Ishikawa (cell line): ENCODE results near the gene HMX1.

ENCODE experiments used
- CREB1 ChIP-seq: IDR thresholded peaks from 2 replicates; pipeline ENCODE4 v1.6.1; 2012; ENCODE audit warnings: low read depth
- EGR1 ChIP-seq: IDR thresholded peaks from 2 replicates; pipeline ENCODE4 v1.6.1; 2012
- EP300 ChIP-seq: IDR thresholded peaks from 2 replicates; pipeline ENCODE4 v1.6.1; 2012; ENCODE audit warnings: borderline replicate concordance
- FOXM1 ChIP-seq: IDR thresholded peaks from 2 replicates; pipeline ENCODE4 v1.6.1; 2012; ENCODE audit warnings: low read depth, borderline replicate concordance
- NFIC ChIP-seq: IDR thresholded peaks from 2 replicates; pipeline ENCODE4 v1.6.1; 2012
- RAD21 ChIP-seq: IDR thresholded peaks from 2 replicates; pipeline ENCODE4 v1.6.1; 2012; ENCODE audit warnings: low read depth
- TAF1 ChIP-seq: IDR thresholded peaks from 2 replicates; pipeline ENCODE4 v1.6.1; 2012; ENCODE audit warnings: low read depth, mild to moderate bottlenecking
- TCF12 ChIP-seq: IDR thresholded peaks from 2 replicates; pipeline ENCODE4 v1.6.1; 2012; ENCODE audit warnings: low read depth
- TEAD4 ChIP-seq: IDR thresholded peaks from 2 replicates; pipeline ENCODE4 v1.6.1; 2012
- YY1 ChIP-seq: IDR thresholded peaks from 2 replicates; pipeline ENCODE4 v1.6.1; 2012; ENCODE audit warnings: low read depth
- ZBTB7A ChIP-seq: IDR thresholded peaks from 2 replicates; pipeline ENCODE4 v1.6.1; 2012; ENCODE audit warnings: low read depth
- TF ChIP-seq, protein P1 (sequence below): IDR thresholded peaks from 2 replicates; pipeline ENCODE4 v1.6.1; 2012; ENCODE audit warnings: low read depth, mild to moderate bottlenecking
- TF ChIP-seq, protein P2 (sequence below): IDR thresholded peaks from 2 replicates; pipeline ENCODE4 v1.6.1; 2012
- TF ChIP-seq, protein P3 (sequence below): IDR thresholded peaks from 2 replicates; pipeline ENCODE4 v1.6.1; 2012

DNA sequence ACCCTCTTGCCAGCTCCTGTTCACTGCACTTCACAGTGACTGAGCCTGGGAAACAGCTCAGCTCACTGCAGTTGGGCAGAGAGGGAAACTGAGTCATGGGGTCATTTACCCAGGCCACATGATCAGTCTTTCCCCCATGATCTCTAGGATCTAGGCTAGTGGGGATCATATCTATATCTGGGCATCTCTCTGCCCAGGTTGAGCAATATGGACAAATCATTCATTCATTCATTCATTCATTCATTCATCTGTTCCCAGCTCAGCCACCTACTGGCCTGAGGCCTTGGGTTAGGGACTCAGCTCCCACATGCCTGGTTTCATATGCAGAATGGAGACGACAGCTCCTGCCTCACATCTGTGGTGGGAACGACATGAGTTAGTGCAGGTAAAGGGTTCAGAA is 45.3 kb upstream of the HMX1 start:
- TF ChIP-seq TAF1 (no peak), EP300 (no peak), RAD21 (no peak), TEAD4 (no peak), FOXM1 (no peak), CREB1 (no peak), NFIC (no peak), EGR1 (no peak), ZBTB7A (no peak), YY1 (no peak), TCF12 (no peak)
- TF ChIP-seq, protein P1, sequence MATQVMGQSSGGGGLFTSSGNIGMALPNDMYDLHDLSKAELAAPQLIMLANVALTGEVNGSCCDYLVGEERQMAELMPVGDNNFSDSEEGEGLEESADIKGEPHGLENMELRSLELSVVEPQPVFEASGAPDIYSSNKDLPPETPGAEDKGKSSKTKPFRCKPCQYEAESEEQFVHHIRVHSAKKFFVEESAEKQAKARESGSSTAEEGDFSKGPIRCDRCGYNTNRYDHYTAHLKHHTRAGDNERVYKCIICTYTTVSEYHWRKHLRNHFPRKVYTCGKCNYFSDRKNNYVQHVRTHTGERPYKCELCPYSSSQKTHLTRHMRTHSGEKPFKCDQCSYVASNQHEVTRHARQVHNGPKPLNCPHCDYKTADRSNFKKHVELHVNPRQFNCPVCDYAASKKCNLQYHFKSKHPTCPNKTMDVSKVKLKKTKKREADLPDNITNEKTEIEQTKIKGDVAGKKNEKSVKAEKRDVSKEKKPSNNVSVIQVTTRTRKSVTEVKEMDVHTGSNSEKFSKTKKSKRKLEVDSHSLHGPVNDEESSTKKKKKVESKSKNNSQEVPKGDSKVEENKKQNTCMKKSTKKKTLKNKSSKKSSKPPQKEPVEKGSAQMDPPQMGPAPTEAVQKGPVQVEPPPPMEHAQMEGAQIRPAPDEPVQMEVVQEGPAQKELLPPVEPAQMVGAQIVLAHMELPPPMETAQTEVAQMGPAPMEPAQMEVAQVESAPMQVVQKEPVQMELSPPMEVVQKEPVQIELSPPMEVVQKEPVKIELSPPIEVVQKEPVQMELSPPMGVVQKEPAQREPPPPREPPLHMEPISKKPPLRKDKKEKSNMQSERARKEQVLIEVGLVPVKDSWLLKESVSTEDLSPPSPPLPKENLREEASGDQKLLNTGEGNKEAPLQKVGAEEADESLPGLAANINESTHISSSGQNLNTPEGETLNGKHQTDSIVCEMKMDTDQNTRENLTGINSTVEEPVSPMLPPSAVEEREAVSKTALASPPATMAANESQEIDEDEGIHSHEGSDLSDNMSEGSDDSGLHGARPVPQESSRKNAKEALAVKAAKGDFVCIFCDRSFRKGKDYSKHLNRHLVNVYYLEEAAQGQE, result no peak
- TF ChIP-seq, protein P2, sequence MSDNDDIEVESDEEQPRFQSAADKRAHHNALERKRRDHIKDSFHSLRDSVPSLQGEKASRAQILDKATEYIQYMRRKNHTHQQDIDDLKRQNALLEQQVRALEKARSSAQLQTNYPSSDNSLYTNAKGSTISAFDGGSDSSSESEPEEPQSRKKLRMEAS, result no peak
- TF ChIP-seq, protein P3, sequence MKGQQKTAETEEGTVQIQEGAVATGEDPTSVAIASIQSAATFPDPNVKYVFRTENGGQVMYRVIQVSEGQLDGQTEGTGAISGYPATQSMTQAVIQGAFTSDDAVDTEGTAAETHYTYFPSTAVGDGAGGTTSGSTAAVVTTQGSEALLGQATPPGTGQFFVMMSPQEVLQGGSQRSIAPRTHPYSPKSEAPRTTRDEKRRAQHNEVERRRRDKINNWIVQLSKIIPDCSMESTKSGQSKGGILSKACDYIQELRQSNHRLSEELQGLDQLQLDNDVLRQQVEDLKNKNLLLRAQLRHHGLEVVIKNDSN, result no peak
